ENCODE data around the gene NPAS1. TPM values are rescaled to one million over a fixed set of nuclear protein-coding genes. Genes with fewer than 3 reads are reported as not detected.

Gene NPAS1
- total RNA-seq, 1 donor from 2014 or later, result 1.7 TPM

DNA sequence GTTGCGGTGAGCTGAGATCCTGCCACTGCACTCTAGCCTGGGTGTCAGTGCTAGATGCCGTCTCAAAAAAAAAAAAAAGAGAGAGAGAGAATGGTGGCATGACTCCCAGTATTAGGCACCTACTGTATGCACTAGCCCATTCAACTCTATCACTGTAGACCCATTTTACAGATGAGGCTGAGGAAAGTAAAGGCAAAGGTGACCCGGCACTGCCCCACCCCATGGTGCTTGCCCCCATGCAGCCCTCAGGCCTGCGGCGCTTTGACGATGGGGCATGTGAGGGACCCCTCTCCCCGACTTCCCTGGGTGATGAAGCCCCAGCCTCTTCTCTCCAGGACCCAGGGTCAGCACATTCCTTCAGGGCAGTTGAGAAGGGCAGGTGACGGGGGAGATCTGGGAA lies 7.3 kb downstream of the NPAS1 start:
- no peak for DNase-seq
- Mint-ChIP-seq H3K27ac (ENCODE audit: unreplicated experiment) (no peak overlapping the region), H3K9me3 (ENCODE audit: unreplicated experiment) (peaks cover 5% of the 10 kb centered on the region), H3K4me3 (ENCODE audit: unreplicated experiment) (no peak overlapping the region), H3K27me3 (ENCODE audit: unreplicated experiment) (peaks cover 12% of the 10 kb centered on the region), H3K4me1 (ENCODE audit: low read depth, unreplicated experiment) (no peaks in the 10 kb centered on the region), H3K36me3 (ENCODE audit: unreplicated experiment) (no peaks in the 10 kb centered on the region)
- TF ChIP-seq, protein P1, sequence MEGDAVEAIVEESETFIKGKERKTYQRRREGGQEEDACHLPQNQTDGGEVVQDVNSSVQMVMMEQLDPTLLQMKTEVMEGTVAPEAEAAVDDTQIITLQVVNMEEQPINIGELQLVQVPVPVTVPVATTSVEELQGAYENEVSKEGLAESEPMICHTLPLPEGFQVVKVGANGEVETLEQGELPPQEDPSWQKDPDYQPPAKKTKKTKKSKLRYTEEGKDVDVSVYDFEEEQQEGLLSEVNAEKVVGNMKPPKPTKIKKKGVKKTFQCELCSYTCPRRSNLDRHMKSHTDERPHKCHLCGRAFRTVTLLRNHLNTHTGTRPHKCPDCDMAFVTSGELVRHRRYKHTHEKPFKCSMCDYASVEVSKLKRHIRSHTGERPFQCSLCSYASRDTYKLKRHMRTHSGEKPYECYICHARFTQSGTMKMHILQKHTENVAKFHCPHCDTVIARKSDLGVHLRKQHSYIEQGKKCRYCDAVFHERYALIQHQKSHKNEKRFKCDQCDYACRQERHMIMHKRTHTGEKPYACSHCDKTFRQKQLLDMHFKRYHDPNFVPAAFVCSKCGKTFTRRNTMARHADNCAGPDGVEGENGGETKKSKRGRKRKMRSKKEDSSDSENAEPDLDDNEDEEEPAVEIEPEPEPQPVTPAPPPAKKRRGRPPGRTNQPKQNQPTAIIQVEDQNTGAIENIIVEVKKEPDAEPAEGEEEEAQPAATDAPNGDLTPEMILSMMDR (IDR thresholded peaks at IDR 0.05; ENCODE audit: partially characterized antibody, unreplicated experiment), result no peak

DNA sequence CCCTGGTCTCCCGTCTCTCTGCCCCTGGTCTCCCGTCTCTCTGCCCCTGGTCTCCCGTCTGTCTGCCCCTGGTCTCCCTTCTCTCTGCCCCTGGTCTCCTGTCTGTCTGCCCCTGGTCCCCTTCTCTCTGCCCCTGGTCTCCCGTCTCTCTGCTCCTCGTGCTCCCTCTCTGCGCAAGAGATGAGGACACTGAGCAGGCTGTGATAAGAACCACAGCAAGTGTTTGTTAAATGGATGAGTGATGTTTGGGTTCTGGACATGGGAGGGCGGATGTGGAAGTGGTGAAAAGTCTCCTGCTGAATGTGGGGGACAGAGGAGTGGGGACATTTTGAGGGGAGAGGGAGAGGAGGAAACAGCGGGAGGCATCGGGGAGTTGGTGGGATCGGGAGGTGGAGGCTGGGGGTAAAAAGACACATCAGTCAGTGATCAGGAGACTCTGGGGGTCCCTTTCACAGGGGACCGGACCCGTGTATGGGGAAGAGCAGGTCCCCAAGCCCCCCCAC lies 8.0 kb downstream of the NPAS1 start:
- Mint-ChIP-seq H3K4me1 (ENCODE audit: low read depth, unreplicated experiment) (no peaks in the 10 kb centered on the region), H3K4me3 (ENCODE audit: unreplicated experiment) (no peak overlapping the region), H3K27me3 (ENCODE audit: unreplicated experiment) (peaks cover 12% of the 10 kb centered on the region)

GRCh38 chr19:47028195-47028601 lies 8.6 kb downstream of the NPAS1 start:
- no peak overlapping the region for H3K4me3 Mint-ChIP-seq (ENCODE audit: unreplicated experiment)
- peak; percentile 58 for DNase-seq

More for the DNA sequence above, 8.0 kb downstream of the NPAS1 start:
- Mint-ChIP-seq H3K27ac (ENCODE audit: unreplicated experiment) (no peak overlapping the region), H3K36me3 (ENCODE audit: unreplicated experiment) (no peaks in the 10 kb centered on the region), H3K9me3 (ENCODE audit: unreplicated experiment) (peaks cover 5% of the 10 kb centered on the region)
- no peak for DNase-seq
- TF ChIP-seq, protein P1 (IDR thresholded peaks at IDR 0.05; ENCODE audit: partially characterized antibody, unreplicated experiment), result no peak

GRCh38 chr19:47032171-47032811 lies 12.7 kb downstream of the NPAS1 start:
- DNase-seq, result peak; percentile 66
- no peak overlapping the region for H3K4me3 Mint-ChIP-seq (ENCODE audit: unreplicated experiment)
- H3K4me1 Mint-ChIP-seq (ENCODE audit: low read depth, unreplicated experiment), result peaks cover 13% of the 10 kb centered on the region
- TF ChIP-seq, protein P1 (IDR thresholded peaks at IDR 0.05; ENCODE audit: partially characterized antibody, unreplicated experiment), result peak; percentile 71
- no peaks in the 10 kb centered on the region for H3K36me3 Mint-ChIP-seq (ENCODE audit: unreplicated experiment)
- no peak overlapping the region for H3K27ac Mint-ChIP-seq (ENCODE audit: unreplicated experiment)
- H3K9me3 Mint-ChIP-seq (ENCODE audit: unreplicated experiment), result peaks cover 6% of the 10 kb centered on the region
- H3K27me3 Mint-ChIP-seq (ENCODE audit: unreplicated experiment), result peaks cover 2% of the 10 kb centered on the region

More at GRCh38 chr19:47028195-47028601, 8.6 kb downstream of the NPAS1 start:
- TF ChIP-seq, protein P1 (IDR thresholded peaks at IDR 0.05; ENCODE audit: partially characterized antibody, unreplicated experiment), result no peak
- H3K27ac Mint-ChIP-seq (ENCODE audit: unreplicated experiment), result no peak overlapping the region
- H3K27me3 Mint-ChIP-seq (ENCODE audit: unreplicated experiment), result peaks cover 9% of the 10 kb centered on the region
- no peaks in the 10 kb centered on the region for H3K4me1 Mint-ChIP-seq (ENCODE audit: low read depth, unreplicated experiment)
- H3K36me3 Mint-ChIP-seq (ENCODE audit: unreplicated experiment), result no peaks in the 10 kb centered on the region
- peaks cover 3% of the 10 kb centered on the region for H3K9me3 Mint-ChIP-seq (ENCODE audit: unreplicated experiment)
